Astrocyte of the spinal cord (primary cell): ENCODE results near the gene C2CD3.

Source experiments
- DNase-seq: peaks from one replicate; pipeline ENCODE4 v3.0.0; 2011; ENCODE audit warnings: low read depth, low spot score
- H3K4me3 ChIP-seq: 2 replicates; pipeline ENCODE4 v1.5.1; 2011; ENCODE audit warnings: low read depth, mild to moderate bottlenecking, low read length, moderate library complexity
- in situ Hi-C: cut with HindIII; loops from 2 replicates; pipeline ENCODE4 v1.10.0; 2017; ENCODE audit warnings: low sequenced_read_pairs
- TF ChIP-seq, protein P1 (sequence below): IDR thresholded peaks from 2 replicates; pipeline ENCODE4 v1.5.1; 2012; ENCODE audit warnings: low read depth, mild to moderate bottlenecking, low read length, inconsistent platforms

Gene C2CD3

GRCh38 chr11:73965764-73966121 lies 205.1 kb downstream of the C2CD3 start:
- no peak for DNase-seq
- in situ Hi-C loops: no loop called here
- H3K4me3 ChIP-seq: no peak overlapping the region
- TF ChIP-seq, protein P1, sequence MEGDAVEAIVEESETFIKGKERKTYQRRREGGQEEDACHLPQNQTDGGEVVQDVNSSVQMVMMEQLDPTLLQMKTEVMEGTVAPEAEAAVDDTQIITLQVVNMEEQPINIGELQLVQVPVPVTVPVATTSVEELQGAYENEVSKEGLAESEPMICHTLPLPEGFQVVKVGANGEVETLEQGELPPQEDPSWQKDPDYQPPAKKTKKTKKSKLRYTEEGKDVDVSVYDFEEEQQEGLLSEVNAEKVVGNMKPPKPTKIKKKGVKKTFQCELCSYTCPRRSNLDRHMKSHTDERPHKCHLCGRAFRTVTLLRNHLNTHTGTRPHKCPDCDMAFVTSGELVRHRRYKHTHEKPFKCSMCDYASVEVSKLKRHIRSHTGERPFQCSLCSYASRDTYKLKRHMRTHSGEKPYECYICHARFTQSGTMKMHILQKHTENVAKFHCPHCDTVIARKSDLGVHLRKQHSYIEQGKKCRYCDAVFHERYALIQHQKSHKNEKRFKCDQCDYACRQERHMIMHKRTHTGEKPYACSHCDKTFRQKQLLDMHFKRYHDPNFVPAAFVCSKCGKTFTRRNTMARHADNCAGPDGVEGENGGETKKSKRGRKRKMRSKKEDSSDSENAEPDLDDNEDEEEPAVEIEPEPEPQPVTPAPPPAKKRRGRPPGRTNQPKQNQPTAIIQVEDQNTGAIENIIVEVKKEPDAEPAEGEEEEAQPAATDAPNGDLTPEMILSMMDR: no peak

GRCh38 chr11:73965076-73965763 lies 205.6 kb downstream of the C2CD3 start:
- DNase-seq: no peak
- TF ChIP-seq, protein P1: no peak

GRCh38 chr11:73963861-73964260 lies 206.9 kb downstream of the C2CD3 start:
- TF ChIP-seq, protein P1: no peak
- DNase-seq: no peak
- H3K4me3 ChIP-seq: no peak overlapping the region
- in situ Hi-C loops: no loop called here

More at GRCh38 chr11:73965076-73965763, 205.6 kb downstream of the C2CD3 start:
- in situ Hi-C loops: no loop called here
- H3K4me3 ChIP-seq: no peak overlapping the region
